WTC11 (cell line): ENCODE data around the gene LARGE1. TPM values are rescaled to one million over a fixed set of nuclear protein-coding genes. Genes with fewer than 3 reads are reported as not detected.

Experiments used
- ATAC-seq: fragments of 200-7000 bp; cut with Tn5 transposase; 2 replicates; pipeline ENCODE4 v1.10.0; 2021; ENCODE audit warnings: mild to moderate bottlenecking, moderate library complexity
- CTCF ChIA-PET: fragments of 300-600 bp; sonication (Branson Sonifier 250); formaldehyde crosslinking; loops from one replicate; lab custom pipeline; 2021; ENCODE audit warnings: antibody characterized with exemption; lab: Charles Lee
- POLR2A ChIA-PET: fragments of 350-600 bp; sonication (Branson Sonifier 250); formaldehyde crosslinking; loops from one replicate; lab custom pipeline; 2021; ENCODE audit warnings: antibody characterized with exemption; lab: Charles Lee
- DNase-seq: peaks from one replicate; pipeline ENCODE4 v3.0.0; 2021; ENCODE audit warnings: low spot score
- H3K27ac Mint-ChIP-seq: 2 replicates; pipeline ENCODE4 v1.8.0; 2021; ENCODE audit warnings: mixed read lengths
- H3K27me3 Mint-ChIP-seq: 2 replicates; pipeline ENCODE4 v1.8.0; 2021; ENCODE audit warnings: low read depth, mild to moderate bottlenecking, moderate library complexity, mixed read lengths
- H3K36me3 Mint-ChIP-seq: 2 replicates; pipeline ENCODE4 v1.8.0; 2021; ENCODE audit warnings: mixed read lengths
- H3K4me1 Mint-ChIP-seq: 2 replicates; pipeline ENCODE4 v1.8.0; 2022; ENCODE audit warnings: mixed read lengths
- H3K4me3 Mint-ChIP-seq: 2 replicates; pipeline ENCODE4 v1.8.0; 2021; ENCODE audit warnings: mild to moderate bottlenecking, moderate library complexity, mixed read lengths
- H3K9me3 Mint-ChIP-seq: 2 replicates; pipeline ENCODE4 v1.8.0; 2021; ENCODE audit warnings: mixed read lengths
- ATF3 ChIP-seq: sonication (generic); formaldehyde crosslinking; conservative IDR thresholded peaks from 2 replicates; pipeline ENCODE4 v1.8.1; 2022; ENCODE audit warnings: mild to moderate bottlenecking, missing genetic modification reagents
- CREM ChIP-seq: sonication (generic); formaldehyde crosslinking; IDR thresholded peaks from 2 replicates; pipeline ENCODE4 v1.8.1; 2022; ENCODE audit warnings: mild to moderate bottlenecking, missing genetic modification reagents, moderate library complexity
- CTCF ChIP-seq: fragments of 200-600 bp; IDR thresholded peaks from 2 replicates; pipeline ENCODE4 v1.8.0; 2022; ENCODE audit warnings: antibody characterized with exemption
- ELF4 ChIP-seq: sonication (generic); formaldehyde crosslinking; IDR thresholded peaks from 2 replicates; pipeline ENCODE4 v1.8.1; 2022; ENCODE audit warnings: low read depth, mild to moderate bottlenecking, moderate library complexity, missing genetic modification reagents
- EMX1 ChIP-seq: fragments of 250-450 bp; sonication (Bioruptor Pico); IDR thresholded peaks from 2 replicates; pipeline ENCODE4 v1.8.0; 2021; ENCODE audit warnings: mild to moderate bottlenecking
- FOXK1 ChIP-seq: sonication (generic); formaldehyde crosslinking; IDR thresholded peaks from 2 replicates; pipeline ENCODE4 v1.8.0; 2022; ENCODE audit warnings: mild to moderate bottlenecking, moderate library complexity, missing genetic modification reagents
- FOXP4 ChIP-seq: sonication (generic); formaldehyde crosslinking; IDR thresholded peaks from 2 replicates; pipeline ENCODE4 v1.8.0; 2022; ENCODE audit warnings: mild to moderate bottlenecking, missing genetic modification reagents
- GABPB1 ChIP-seq: sonication (generic); formaldehyde crosslinking; IDR thresholded peaks from 2 replicates; pipeline ENCODE4 v1.8.1; 2023; ENCODE audit warnings: mild to moderate bottlenecking, missing genetic modification reagents
- GRHL2 ChIP-seq: fragments of 250-450 bp; sonication (Bioruptor Pico); IDR thresholded peaks from 2 replicates; pipeline ENCODE4 v1.8.0; 2022; ENCODE audit warnings: mild to moderate bottlenecking, moderate library complexity; ENCODE audit not compliant: insufficient replicate concordance, severe bottlenecking
- KAT7 ChIP-seq: sonication (generic); formaldehyde crosslinking; IDR thresholded peaks from 2 replicates; pipeline ENCODE4 v1.8.1; 2023; ENCODE audit warnings: missing genetic modification reagents, mild to moderate bottlenecking, borderline replicate concordance
- NFE2L1 ChIP-seq: sonication (generic); formaldehyde crosslinking; IDR thresholded peaks from 2 replicates; pipeline ENCODE4 v1.8.1; 2023; ENCODE audit warnings: missing genetic modification reagents
- RELA ChIP-seq: sonication (generic); formaldehyde crosslinking; IDR thresholded peaks from 2 replicates; pipeline ENCODE4 v1.8.1; 2022; ENCODE audit warnings: missing genetic modification reagents, mild to moderate bottlenecking, borderline replicate concordance
- SOX15 ChIP-seq: fragments of 250-450 bp; sonication (Bioruptor Pico); IDR thresholded peaks from 2 replicates; pipeline ENCODE4 v1.9.0; 2021; ENCODE audit warnings: mild to moderate bottlenecking
- ZBTB21 ChIP-seq: sonication (generic); formaldehyde crosslinking; IDR thresholded peaks from 2 replicates; pipeline ENCODE4 v1.8.1; 2023; ENCODE audit warnings: mild to moderate bottlenecking, missing genetic modification reagents, borderline replicate concordance
- ZNF263 ChIP-seq: sonication (generic); formaldehyde crosslinking; IDR thresholded peaks from 2 replicates; pipeline ENCODE4 v1.8.1; 2022; ENCODE audit warnings: low read depth, mild to moderate bottlenecking, moderate library complexity, missing genetic modification reagents
- ZNF317 ChIP-seq: sonication (generic); formaldehyde crosslinking; IDR thresholded peaks from 2 replicates; pipeline ENCODE4 v1.8.1; 2023; ENCODE audit warnings: low read depth, mild to moderate bottlenecking, moderate library complexity, missing genetic modification reagents, borderline replicate concordance
- ZNF423 ChIP-seq: fragments of 250-450 bp; sonication (Bioruptor Pico); IDR thresholded peaks from 2 replicates; pipeline ENCODE4 v2.1.2; 2022; ENCODE audit warnings: mild to moderate bottlenecking, moderate library complexity
- ZNF425 ChIP-seq: fragments of 250-450 bp; sonication (Bioruptor Pico); conservative IDR thresholded peaks from 2 replicates; pipeline ENCODE4 v1.9.0; 2021; ENCODE audit warnings: mild to moderate bottlenecking
- ZNF671 ChIP-seq: fragments of 250-450 bp; sonication (Bioruptor Pico); IDR thresholded peaks from 2 replicates; pipeline ENCODE4 v1.8.0; 2021; ENCODE audit warnings: mild to moderate bottlenecking
- total RNA-seq: library from RNA; stranded (reverse); gene quantifications from 3 replicates; pipeline ENCODE4 v1.2.3, GENCODE V29; 2021
- TF ChIP-seq, protein P1 (sequence below): sonication (generic); formaldehyde crosslinking; IDR thresholded peaks from 2 replicates; pipeline ENCODE4 v1.8.1; 2023; ENCODE audit warnings: mild to moderate bottlenecking, missing genetic modification reagents, moderate library complexity
- TF ChIP-seq, protein P2 (sequence below): sonication (generic); formaldehyde crosslinking; IDR thresholded peaks from 2 replicates; pipeline ENCODE4 v1.8.0; 2022; ENCODE audit warnings: mild to moderate bottlenecking, missing genetic modification reagents
- TF ChIP-seq, protein P3 (sequence below): sonication (generic); formaldehyde crosslinking; IDR thresholded peaks from 2 replicates; pipeline ENCODE4 v1.8.1; 2023; ENCODE audit warnings: mild to moderate bottlenecking, missing genetic modification reagents, borderline replicate concordance

LARGE1 gene
- total RNA-seq, 1 experiment from 2014 or later, result 72.6 TPM

GRCh38 chr22:33873186-33873585 is 47.1 kb downstream of the LARGE1 start (continued):
- TF ChIP-seq, protein P1, sequence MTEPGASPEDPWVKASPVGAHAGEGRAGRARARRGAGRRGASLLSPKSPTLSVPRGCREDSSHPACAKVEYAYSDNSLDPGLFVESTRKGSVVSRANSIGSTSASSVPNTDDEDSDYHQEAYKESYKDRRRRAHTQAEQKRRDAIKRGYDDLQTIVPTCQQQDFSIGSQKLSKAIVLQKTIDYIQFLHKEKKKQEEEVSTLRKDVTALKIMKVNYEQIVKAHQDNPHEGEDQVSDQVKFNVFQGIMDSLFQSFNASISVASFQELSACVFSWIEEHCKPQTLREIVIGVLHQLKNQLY (CRISPR knock-in tag), result no peak
- TF ChIP-seq GABPB1 (no peak), ZNF317 (CRISPR knock-in tag) (no peak), GRHL2 (no peak), ZNF425 (CRISPR knock-in tag) (no peak), CTCF (no peak), ZNF671 (CRISPR knock-in tag) (no peak), FOXK1 (no peak), ZNF423 (CRISPR knock-in tag) (no peak), EMX1 (CRISPR knock-in tag) (no peak), KAT7 (no peak)

DNA sequence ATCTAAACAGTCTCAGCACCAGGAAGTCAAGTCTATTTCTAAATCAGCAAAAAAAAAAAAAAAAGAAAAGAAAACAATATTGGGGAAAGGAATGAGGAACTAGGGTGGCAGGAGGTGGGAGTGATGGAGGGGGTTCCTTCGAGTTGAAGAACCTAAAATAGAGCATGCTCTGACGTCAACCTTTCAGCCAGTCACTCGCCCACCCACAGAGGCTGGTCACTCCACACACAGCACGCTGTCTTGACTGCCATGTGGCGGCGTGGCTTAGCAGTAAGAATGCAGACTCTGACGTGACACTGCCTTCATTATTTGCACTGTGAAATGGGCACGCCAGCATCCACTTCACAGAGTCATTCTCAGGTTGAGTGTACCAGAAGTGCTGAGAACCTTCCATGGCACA is 48.3 kb downstream of the LARGE1 start:
- H3K36me3 Mint-ChIP-seq, result no peaks in the 10 kb centered on the region
- H3K27me3 Mint-ChIP-seq, result no peaks in the 10 kb centered on the region
- TF ChIP-seq ZNF263 (CRISPR knock-in tag), result no peak
- no peak for TF ChIP-seq SOX15 (CRISPR knock-in tag)
- no peak for TF ChIP-seq NFE2L1
- no peak for TF ChIP-seq CREM (CRISPR knock-in tag)
- no peak for TF ChIP-seq GRHL2
- TF ChIP-seq ELF4, result no peak
- TF ChIP-seq ATF3, result no peak
- no peak for TF ChIP-seq FOXP4 (CRISPR knock-in tag)
- TF ChIP-seq ZBTB21 (CRISPR knock-in tag), result no peak
- TF ChIP-seq, protein P2, sequence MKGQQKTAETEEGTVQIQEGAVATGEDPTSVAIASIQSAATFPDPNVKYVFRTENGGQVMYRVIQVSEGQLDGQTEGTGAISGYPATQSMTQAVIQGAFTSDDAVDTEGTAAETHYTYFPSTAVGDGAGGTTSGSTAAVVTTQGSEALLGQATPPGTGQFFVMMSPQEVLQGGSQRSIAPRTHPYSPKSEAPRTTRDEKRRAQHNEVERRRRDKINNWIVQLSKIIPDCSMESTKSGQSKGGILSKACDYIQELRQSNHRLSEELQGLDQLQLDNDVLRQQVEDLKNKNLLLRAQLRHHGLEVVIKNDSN (CRISPR knock-in tag), result no peak
- TF ChIP-seq RELA (CRISPR knock-in tag), result no peak
- TF ChIP-seq ZNF317 (CRISPR knock-in tag), result no peak
- TF ChIP-seq, protein P3, sequence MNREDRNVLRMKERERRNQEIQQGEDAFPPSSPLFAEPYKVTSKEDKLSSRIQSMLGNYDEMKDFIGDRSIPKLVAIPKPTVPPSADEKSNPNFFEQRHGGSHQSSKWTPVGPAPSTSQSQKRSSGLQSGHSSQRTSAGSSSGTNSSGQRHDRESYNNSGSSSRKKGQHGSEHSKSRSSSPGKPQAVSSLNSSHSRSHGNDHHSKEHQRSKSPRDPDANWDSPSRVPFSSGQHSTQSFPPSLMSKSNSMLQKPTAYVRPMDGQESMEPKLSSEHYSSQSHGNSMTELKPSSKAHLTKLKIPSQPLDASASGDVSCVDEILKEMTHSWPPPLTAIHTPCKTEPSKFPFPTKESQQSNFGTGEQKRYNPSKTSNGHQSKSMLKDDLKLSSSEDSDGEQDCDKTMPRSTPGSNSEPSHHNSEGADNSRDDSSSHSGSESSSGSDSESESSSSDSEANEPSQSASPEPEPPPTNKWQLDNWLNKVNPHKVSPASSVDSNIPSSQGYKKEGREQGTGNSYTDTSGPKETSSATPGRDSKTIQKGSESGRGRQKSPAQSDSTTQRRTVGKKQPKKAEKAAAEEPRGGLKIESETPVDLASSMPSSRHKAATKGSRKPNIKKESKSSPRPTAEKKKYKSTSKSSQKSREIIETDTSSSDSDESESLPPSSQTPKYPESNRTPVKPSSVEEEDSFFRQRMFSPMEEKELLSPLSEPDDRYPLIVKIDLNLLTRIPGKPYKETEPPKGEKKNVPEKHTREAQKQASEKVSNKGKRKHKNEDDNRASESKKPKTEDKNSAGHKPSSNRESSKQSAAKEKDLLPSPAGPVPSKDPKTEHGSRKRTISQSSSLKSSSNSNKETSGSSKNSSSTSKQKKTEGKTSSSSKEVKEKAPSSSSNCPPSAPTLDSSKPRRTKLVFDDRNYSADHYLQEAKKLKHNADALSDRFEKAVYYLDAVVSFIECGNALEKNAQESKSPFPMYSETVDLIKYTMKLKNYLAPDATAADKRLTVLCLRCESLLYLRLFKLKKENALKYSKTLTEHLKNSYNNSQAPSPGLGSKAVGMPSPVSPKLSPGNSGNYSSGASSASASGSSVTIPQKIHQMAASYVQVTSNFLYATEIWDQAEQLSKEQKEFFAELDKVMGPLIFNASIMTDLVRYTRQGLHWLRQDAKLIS (CRISPR knock-in tag), result no peak

More for the DNA sequence above, 48.3 kb downstream of the LARGE1 start:
- peaks cover 73% of the 10 kb centered on the region for H3K4me1 Mint-ChIP-seq
- peaks cover 2% of the 10 kb centered on the region for H3K9me3 Mint-ChIP-seq
- POLR2A ChIA-PET, result no interaction called here
- DNase-seq (no peak), ATAC-seq (no peak)
- CTCF ChIA-PET, result no interaction called here
- no peak overlapping the region for H3K4me3 Mint-ChIP-seq
- H3K27ac Mint-ChIP-seq, result no peak overlapping the region
